HEK293 (cell line): ENCODE data around the gene SMIM14.

ENCODE experiments used
- GLI4 ChIP-seq: fragments of 450-650 bp; formaldehyde crosslinking; IDR thresholded peaks from 2 replicates; pipeline ENCODE4 v1.5.1; 2016; ENCODE audit warnings: missing biosample characterization, missing genetic modification characterization
- KLF9 ChIP-seq: fragments of 450-650 bp; formaldehyde crosslinking; IDR thresholded peaks from 2 replicates; pipeline ENCODE4 v1.5.1; 2016; ENCODE audit warnings: missing biosample characterization, missing genetic modification characterization, low read depth
- YY1 ChIP-seq: fragments of 450-650 bp; formaldehyde crosslinking; IDR thresholded peaks from 2 replicates; pipeline ENCODE4 v1.5.1; 2018; ENCODE audit warnings: missing biosample characterization, missing genetic modification characterization
- ZFHX2 ChIP-seq: fragments of 450-650 bp; formaldehyde crosslinking; conservative IDR thresholded peaks from 2 replicates; pipeline ENCODE4 v1.5.1; 2016; ENCODE audit warnings: missing biosample characterization, missing genetic modification characterization
- ZNF2 ChIP-seq: fragments of 450-650 bp; formaldehyde crosslinking; IDR thresholded peaks from 2 replicates; pipeline ENCODE4 v1.5.1; 2016; ENCODE audit warnings: missing biosample characterization, missing genetic modification characterization
- ZNF274 ChIP-seq, 2 experiments: fragments of 200-500 bp in 1 of 2; fragments of 450-650 bp in 1 of 2; sonication (Bioruptor generic) in 1 of 2; formaldehyde crosslinking in 1 of 2; IDR thresholded peaks; 2 replicates each; pipeline versions ENCODE4 v1.5.1 to v1.6.1; 2014 to 2016; ENCODE audit warnings: borderline replicate concordance in 1 of 2, inconsistent platforms in 1 of 2, low read length in 1 of 2, missing biosample characterization in 1 of 2, missing genetic modification characterization in 1 of 2
- TF ChIP-seq, protein P1 (sequence below): fragments of 450-650 bp; formaldehyde crosslinking; IDR thresholded peaks from 2 replicates; pipeline ENCODE4 v1.5.1; 2016; ENCODE audit warnings: missing biosample characterization, missing genetic modification characterization
- TF ChIP-seq, protein P2 (sequence below): sonication (generic); formaldehyde crosslinking; IDR thresholded peaks from 2 replicates; pipeline ENCODE4 v1.8.1; 2022; ENCODE audit warnings: mild to moderate bottlenecking, moderate library complexity, missing genetic modification reagents
- TF ChIP-seq, protein P3 (sequence below): fragments of 450-650 bp; formaldehyde crosslinking; IDR thresholded peaks from 2 replicates; pipeline ENCODE4 v1.5.1; 2016; ENCODE audit warnings: missing biosample characterization, missing genetic modification characterization

DNA sequence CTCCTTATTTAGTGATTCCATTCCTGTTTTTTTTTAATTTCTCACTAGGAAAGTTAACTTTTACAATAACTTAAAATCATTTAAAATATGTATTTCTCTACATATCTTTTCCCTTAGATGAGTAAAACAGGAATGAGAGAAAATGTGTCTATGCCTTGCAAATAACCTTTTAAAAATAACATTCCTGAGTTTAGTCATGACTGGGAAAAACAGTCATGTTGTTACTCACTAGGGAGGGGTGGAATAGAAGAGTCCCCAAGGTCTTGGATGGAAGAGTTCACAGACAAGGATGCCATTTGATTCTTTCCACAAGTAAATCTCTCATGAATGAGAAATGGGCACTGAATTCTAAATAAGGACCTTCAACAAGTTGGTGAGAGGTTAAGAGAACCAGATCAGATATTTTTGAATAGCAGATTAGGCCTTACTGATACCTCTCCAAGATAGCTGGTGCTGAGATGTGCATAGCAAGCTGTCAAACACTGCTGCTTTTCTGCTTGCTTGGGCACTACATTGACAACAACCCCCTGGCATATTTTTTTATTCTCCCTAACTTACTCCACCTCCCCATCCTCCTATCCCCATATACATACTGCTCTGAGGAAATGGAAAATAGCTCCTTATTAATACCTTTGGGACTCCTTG, 136.5 kb downstream of the SMIM14 start:
- TF ChIP-seq, protein P1, sequence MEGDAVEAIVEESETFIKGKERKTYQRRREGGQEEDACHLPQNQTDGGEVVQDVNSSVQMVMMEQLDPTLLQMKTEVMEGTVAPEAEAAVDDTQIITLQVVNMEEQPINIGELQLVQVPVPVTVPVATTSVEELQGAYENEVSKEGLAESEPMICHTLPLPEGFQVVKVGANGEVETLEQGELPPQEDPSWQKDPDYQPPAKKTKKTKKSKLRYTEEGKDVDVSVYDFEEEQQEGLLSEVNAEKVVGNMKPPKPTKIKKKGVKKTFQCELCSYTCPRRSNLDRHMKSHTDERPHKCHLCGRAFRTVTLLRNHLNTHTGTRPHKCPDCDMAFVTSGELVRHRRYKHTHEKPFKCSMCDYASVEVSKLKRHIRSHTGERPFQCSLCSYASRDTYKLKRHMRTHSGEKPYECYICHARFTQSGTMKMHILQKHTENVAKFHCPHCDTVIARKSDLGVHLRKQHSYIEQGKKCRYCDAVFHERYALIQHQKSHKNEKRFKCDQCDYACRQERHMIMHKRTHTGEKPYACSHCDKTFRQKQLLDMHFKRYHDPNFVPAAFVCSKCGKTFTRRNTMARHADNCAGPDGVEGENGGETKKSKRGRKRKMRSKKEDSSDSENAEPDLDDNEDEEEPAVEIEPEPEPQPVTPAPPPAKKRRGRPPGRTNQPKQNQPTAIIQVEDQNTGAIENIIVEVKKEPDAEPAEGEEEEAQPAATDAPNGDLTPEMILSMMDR (tag by site-specific recombination): no peak
- TF ChIP-seq, protein P2, sequence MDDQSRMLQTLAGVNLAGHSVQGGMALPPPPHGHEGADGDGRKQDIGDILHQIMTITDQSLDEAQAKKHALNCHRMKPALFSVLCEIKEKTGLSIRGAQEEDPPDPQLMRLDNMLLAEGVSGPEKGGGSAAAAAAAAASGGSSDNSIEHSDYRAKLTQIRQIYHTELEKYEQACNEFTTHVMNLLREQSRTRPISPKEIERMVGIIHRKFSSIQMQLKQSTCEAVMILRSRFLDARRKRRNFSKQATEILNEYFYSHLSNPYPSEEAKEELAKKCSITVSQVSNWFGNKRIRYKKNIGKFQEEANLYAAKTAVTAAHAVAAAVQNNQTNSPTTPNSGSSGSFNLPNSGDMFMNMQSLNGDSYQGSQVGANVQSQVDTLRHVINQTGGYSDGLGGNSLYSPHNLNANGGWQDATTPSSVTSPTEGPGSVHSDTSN (CRISPR knock-in tag): no peak
- TF ChIP-seq GLI4: no peak
- TF ChIP-seq YY1 (tag by site-specific recombination): no peak
- no peak for TF ChIP-seq ZFHX2 (tag by site-specific recombination)
- TF ChIP-seq, protein P3, sequence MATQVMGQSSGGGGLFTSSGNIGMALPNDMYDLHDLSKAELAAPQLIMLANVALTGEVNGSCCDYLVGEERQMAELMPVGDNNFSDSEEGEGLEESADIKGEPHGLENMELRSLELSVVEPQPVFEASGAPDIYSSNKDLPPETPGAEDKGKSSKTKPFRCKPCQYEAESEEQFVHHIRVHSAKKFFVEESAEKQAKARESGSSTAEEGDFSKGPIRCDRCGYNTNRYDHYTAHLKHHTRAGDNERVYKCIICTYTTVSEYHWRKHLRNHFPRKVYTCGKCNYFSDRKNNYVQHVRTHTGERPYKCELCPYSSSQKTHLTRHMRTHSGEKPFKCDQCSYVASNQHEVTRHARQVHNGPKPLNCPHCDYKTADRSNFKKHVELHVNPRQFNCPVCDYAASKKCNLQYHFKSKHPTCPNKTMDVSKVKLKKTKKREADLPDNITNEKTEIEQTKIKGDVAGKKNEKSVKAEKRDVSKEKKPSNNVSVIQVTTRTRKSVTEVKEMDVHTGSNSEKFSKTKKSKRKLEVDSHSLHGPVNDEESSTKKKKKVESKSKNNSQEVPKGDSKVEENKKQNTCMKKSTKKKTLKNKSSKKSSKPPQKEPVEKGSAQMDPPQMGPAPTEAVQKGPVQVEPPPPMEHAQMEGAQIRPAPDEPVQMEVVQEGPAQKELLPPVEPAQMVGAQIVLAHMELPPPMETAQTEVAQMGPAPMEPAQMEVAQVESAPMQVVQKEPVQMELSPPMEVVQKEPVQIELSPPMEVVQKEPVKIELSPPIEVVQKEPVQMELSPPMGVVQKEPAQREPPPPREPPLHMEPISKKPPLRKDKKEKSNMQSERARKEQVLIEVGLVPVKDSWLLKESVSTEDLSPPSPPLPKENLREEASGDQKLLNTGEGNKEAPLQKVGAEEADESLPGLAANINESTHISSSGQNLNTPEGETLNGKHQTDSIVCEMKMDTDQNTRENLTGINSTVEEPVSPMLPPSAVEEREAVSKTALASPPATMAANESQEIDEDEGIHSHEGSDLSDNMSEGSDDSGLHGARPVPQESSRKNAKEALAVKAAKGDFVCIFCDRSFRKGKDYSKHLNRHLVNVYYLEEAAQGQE (tag by site-specific recombination): no peak
- TF ChIP-seq KLF9 (tag by site-specific recombination): no peak
- TF ChIP-seq ZNF274 (IDR thresholded peaks at IDR 0.05; ENCODE audit: low read length): no peak
- no peak for TF ChIP-seq ZNF274 (tag by site-specific recombination; IDR thresholded peaks at IDR 0.05; ENCODE audit: borderline replicate concordance)
- TF ChIP-seq ZNF2 (tag by site-specific recombination): no peak
